Activated CD8-positive, alpha-beta T cell treated with anti-CD3 and anti-CD28 coated beads, Interleukin-2, amount 10 ng/mL, durations not matched to agents 7 days and 5 days (primary cell): Measurements from ENCODE around the gene ADAMTS10. TPM values are rescaled to one million over a fixed set of nuclear protein-coding genes. Genes with fewer than 3 reads are reported as not detected.
A peak's percentile ranks its signal among the peaks of the same experiment; 100 is the strongest.

Source experiments
- ATAC-seq: fragments of 150-1000 bp; cut with Tn5 transposase; one replicate; pipeline ENCODE4 v1.10.0; 2021; ENCODE audit warnings: moderate library complexity
- CTCF ChIA-PET: fragments of 350-600 bp; sonication (Branson Sonifier 250); formaldehyde crosslinking; loops from one replicate; lab custom pipeline; 2021; ENCODE audit warnings: antibody characterized with exemption; lab: Charles Lee
- POLR2A ChIA-PET: fragments of 350-600 bp; sonication (Branson Sonifier 250); formaldehyde crosslinking; loops from one replicate; lab custom pipeline; 2021; ENCODE audit warnings: antibody characterized with exemption; lab: Charles Lee
- DNase-seq: peaks from one replicate; pipeline ENCODE4 v3.0.0-alpha.2; 2020
- H3K27ac Mint-ChIP-seq: one replicate; pipeline ENCODE4 v1.8.0; 2021; ENCODE audit warnings: mild to moderate bottlenecking, mixed read lengths
- H3K27me3 Mint-ChIP-seq: one replicate; pipeline ENCODE4 v1.8.0; 2021; ENCODE audit warnings: low read depth, mixed read lengths
- H3K36me3 Mint-ChIP-seq: one replicate; pipeline ENCODE4 v1.8.0; 2021; ENCODE audit warnings: low read depth, mixed read lengths
- H3K4me1 Mint-ChIP-seq: one replicate; pipeline ENCODE4 v1.8.0; 2021; ENCODE audit warnings: low read depth, mixed read lengths
- H3K4me3 Mint-ChIP-seq: one replicate; pipeline ENCODE4 v1.8.0; 2021; ENCODE audit warnings: mild to moderate bottlenecking, mixed read lengths
- H3K9me3 Mint-ChIP-seq: one replicate; pipeline ENCODE4 v1.8.0; 2022; ENCODE audit warnings: mixed read lengths; ENCODE audit not compliant: insufficient read depth
- total RNA-seq, 2 experiments: library from RNA; stranded (reverse); gene quantifications; one replicate each; pipeline ENCODE4 v1.2.3, GENCODE V29; 2021

Gene ADAMTS10
- total RNA-seq, 2 experiments from 2014 or later: 3.6 to 4.9 TPM

- Mint-ChIP-seq H3K9me3 (no peaks in the 10 kb centered on the region), H3K4me3 (peak overlapping the region; percentile 72), H3K36me3 (no peaks in the 10 kb centered on the region), H3K27me3 (peaks cover 11% of the 10 kb centered on the region), H3K27ac (peak overlapping the region; percentile 51), H3K4me1 (peaks cover 21% of the 10 kb centered on the region)
- POLR2A ChIA-PET: no interaction called here
- CTCF ChIA-PET: no interaction called here
- ATAC-seq (peak; percentile 40), DNase-seq (no peak)
Observed at GRCh38 chr19:8609279-8610040, 1.1 kb downstream of the ADAMTS10 start.

- CTCF ChIA-PET: no interaction called here
- Mint-ChIP-seq H3K27ac (peak overlapping the region; percentile 16), H3K9me3 (no peaks in the 10 kb centered on the region), H3K4me3 (peak overlapping the region; percentile 6), H3K36me3 (no peaks in the 10 kb centered on the region), H3K4me1 (peaks cover 21% of the 10 kb centered on the region), H3K27me3 (peaks cover 11% of the 10 kb centered on the region)
- POLR2A ChIA-PET: no interaction called here
- ATAC-seq (no peak), DNase-seq (no peak)
Observed at GRCh38 chr19:8608941-8609278, 1.6 kb downstream of the ADAMTS10 start.

GRCh38 chr19:8607386-8607785, 3.1 kb downstream of the ADAMTS10 start:
- Mint-ChIP-seq H3K27ac (no peak overlapping the region), H3K9me3 (no peaks in the 10 kb centered on the region), H3K4me1 (peaks cover 21% of the 10 kb centered on the region), H3K4me3 (no peak overlapping the region), H3K27me3 (peaks cover 11% of the 10 kb centered on the region), H3K36me3 (no peaks in the 10 kb centered on the region)
- ChIA-PET CTCF (no interaction called here), POLR2A (no interaction called here)
- no peak for ATAC-seq
- no peak for DNase-seq

GRCh38 chr19:8605514-8605913, 5.0 kb downstream of the ADAMTS10 start:
- Mint-ChIP-seq H3K4me3 (no peak overlapping the region), H3K27ac (no peak overlapping the region), H3K27me3 (peaks cover 11% of the 10 kb centered on the region), H3K36me3 (peaks cover 2% of the 10 kb centered on the region), H3K9me3 (no peaks in the 10 kb centered on the region), H3K4me1 (peaks cover 12% of the 10 kb centered on the region)
- ChIA-PET POLR2A (interaction anchor here (0.7 kb wide), 1 partner anchor 87 kb away, joined by 3 read pairs; no protein-coding TSS in a partner anchor), CTCF (interaction anchor here (2.4 kb wide), 1 partner anchor 12 kb away, joined by 8 read pairs; no protein-coding TSS in a partner anchor)
- DNase-seq (no peak), ATAC-seq (no peak)

GRCh38 chr19:8601796-8602195, 8.7 kb downstream of the ADAMTS10 start:
- CTCF ChIA-PET: no interaction called here
- ATAC-seq: no peak
- POLR2A ChIA-PET: interaction anchor here (0.5 kb wide), 1 partner anchor 88 kb away, joined by 3 read pairs; the partner anchor contains the start of gene ZNF414
- Mint-ChIP-seq H3K27ac (no peak overlapping the region), H3K4me3 (no peak overlapping the region), H3K27me3 (no peaks in the 10 kb centered on the region), H3K36me3 (peaks cover 2% of the 10 kb centered on the region), H3K4me1 (no peaks in the 10 kb centered on the region), H3K9me3 (no peaks in the 10 kb centered on the region)
- DNase-seq: no peak

GRCh38 chr19:8600816-8601215, 9.7 kb downstream of the ADAMTS10 start:
- CTCF ChIA-PET: no interaction called here
- H3K4me3 Mint-ChIP-seq: no peak overlapping the region
- H3K36me3 Mint-ChIP-seq: peaks cover 2% of the 10 kb centered on the region
- POLR2A ChIA-PET: no interaction called here
- H3K4me1 Mint-ChIP-seq: no peaks in the 10 kb centered on the region
- ATAC-seq (no peak), DNase-seq (no peak)
- no peaks in the 10 kb centered on the region for H3K27me3 Mint-ChIP-seq
- H3K9me3 Mint-ChIP-seq: no peaks in the 10 kb centered on the region
- no peak overlapping the region for H3K27ac Mint-ChIP-seq

GRCh38 chr19:8600064-8600463, 10.5 kb downstream of the ADAMTS10 start:
- CTCF ChIA-PET: no interaction called here
- H3K27ac Mint-ChIP-seq: no peak overlapping the region

GRCh38 chr19:8596168-8596567, 14.3 kb downstream of the ADAMTS10 start:
- DNase-seq (no peak), ATAC-seq (no peak)
- ChIA-PET POLR2A (interaction anchor here (0.5 kb wide), 1 partner anchor 211 kb away, joined by 4 read pairs; no protein-coding TSS in a partner anchor), CTCF (interaction anchor here (1.2 kb wide), 1 partner anchor 15 kb away, joined by 3 read pairs; no protein-coding TSS in a partner anchor)
- no peak overlapping the region for H3K27ac Mint-ChIP-seq
- peaks cover 6% of the 10 kb centered on the region for H3K27me3 Mint-ChIP-seq
- peaks cover 12% of the 10 kb centered on the region for H3K36me3 Mint-ChIP-seq
- no peak overlapping the region for H3K4me3 Mint-ChIP-seq
- H3K4me1 Mint-ChIP-seq: peaks cover 10% of the 10 kb centered on the region
- peaks cover 13% of the 10 kb centered on the region for H3K9me3 Mint-ChIP-seq

More at GRCh38 chr19:8600064-8600463, 10.5 kb downstream of the ADAMTS10 start:
- no peak for DNase-seq
- Mint-ChIP-seq H3K9me3 (no peaks in the 10 kb centered on the region), H3K27me3 (no peaks in the 10 kb centered on the region), H3K4me3 (no peak overlapping the region), H3K36me3 (peaks cover 2% of the 10 kb centered on the region), H3K4me1 (no peaks in the 10 kb centered on the region)
- no peak for ATAC-seq
- POLR2A ChIA-PET: no interaction called here

- ChIA-PET CTCF (interaction anchor here (1.1 to 1.2 kb wide), 2 partner anchors 15 to 108 kb away, joined by 3 read pairs; no protein-coding TSS in a partner anchor), POLR2A (no interaction called here)
- no peak for DNase-seq
- Mint-ChIP-seq H3K9me3 (peaks cover 13% of the 10 kb centered on the region), H3K27me3 (peaks cover 11% of the 10 kb centered on the region), H3K4me3 (no peak overlapping the region), H3K36me3 (peaks cover 12% of the 10 kb centered on the region), H3K4me1 (peaks cover 10% of the 10 kb centered on the region), H3K27ac (no peak overlapping the region)
- ATAC-seq: no peak
Observed at GRCh38 chr19:8595651-8596050, 14.9 kb downstream of the ADAMTS10 start.

- no peak for ATAC-seq
- CTCF ChIA-PET: interaction anchor here (0.9 to 3.0 kb wide), 7 partner anchors 9 to 181 kb away, joined by 3 to 15 read pairs (median 8); partner anchors contain the start of gene MARCHF2
- Mint-ChIP-seq H3K4me1 (peaks cover 10% of the 10 kb centered on the region), H3K4me3 (no peak overlapping the region), H3K9me3 (peaks cover 13% of the 10 kb centered on the region), H3K36me3 (peaks cover 12% of the 10 kb centered on the region), H3K27ac (no peak overlapping the region), H3K27me3 (peaks cover 12% of the 10 kb centered on the region)
- POLR2A ChIA-PET: interaction anchor here (0.7 kb wide), 1 partner anchor 734 kb away, joined by 4 read pairs; no protein-coding TSS in a partner anchor
- no peak for DNase-seq
Observed at GRCh38 chr19:8593931-8594330, 16.6 kb downstream of the ADAMTS10 start.

- peak overlapping the region; percentile 53 for H3K4me3 Mint-ChIP-seq
- H3K36me3 Mint-ChIP-seq: peaks cover 12% of the 10 kb centered on the region
- peak; percentile 88 for ATAC-seq
- ChIA-PET POLR2A (no interaction called here), CTCF (interaction anchor here (0.8 to 3.0 kb wide), 6 partner anchors 11 to 179 kb away, joined by 3 to 15 read pairs (median 9); partner anchors contain the start of genes MARCHF2 and MYO1F)
- no peak overlapping the region for H3K27ac Mint-ChIP-seq
- H3K4me1 Mint-ChIP-seq: peaks cover 10% of the 10 kb centered on the region
- peaks cover 12% of the 10 kb centered on the region for H3K27me3 Mint-ChIP-seq
- DNase-seq: peak; percentile 83
- peaks cover 13% of the 10 kb centered on the region for H3K9me3 Mint-ChIP-seq
Observed at GRCh38 chr19:8592231-8593009, 18.1 kb downstream of the ADAMTS10 start.
